K562 (cell line): ENCODE measurements around the gene CD55. TPM values are rescaled to one million over a fixed set of nuclear protein-coding genes. Genes with fewer than 3 reads are reported as not detected.

ENCODE experiments used
- ATAC-seq: fragments of 200-7000 bp; cut with Tn5 transposase; 3 replicates; pipeline ENCODE4 v1.9.1; 2020; ENCODE audit warnings: moderate library complexity
- BruUV-seq: library from RNA; stranded (reverse); fragments of 400-500 nt; replicated peaks from 2 replicates; lab custom pipeline; 2021; lab: Mats Ljungman, UMichigan
- CTCF ChIA-PET: fragments of 300-600 bp; formaldehyde crosslinking; extraction: SDS; loops from one replicate; lab custom pipeline; 2021; ENCODE audit warnings: low intra/inter-chr PET ratio; lab: Yijun Ruan, JAX
- POLR2A ChIA-PET: fragments of 300-600, 350-650 bp; sonication (Branson Sonifier 250); formaldehyde crosslinking; extraction: SDS; loops from one replicate; lab custom pipeline; 2021; ENCODE audit warnings: antibody characterized with exemption, inconsistent platforms; lab: Yijun Ruan, JAX
- DNase-seq, 4 experiments: peaks; one replicate each; pipeline versions ENCODE4 v3.0.0 to v3.0.0-alpha.2; 2011 to 2018; ENCODE audit warnings: low spot score in 3 of 4, mixed read lengths in 3 of 4; ENCODE audit errors: extremely low read depth in 1 of 4
- FAIRE-seq: peaks from 2 replicates; lab custom pipeline; 2011; peaks lifted over from hg19 to GRCh38; lab: Jason Lieb, UNC
- H2AFZ ChIP-seq: 2 replicates; pipeline ENCODE4 v1.6.0; 2011; ENCODE audit warnings: low read depth, low read length, control low read depth, inconsistent platforms
- H3K27ac ChIP-seq: fragments of 200-600 bp; 3 replicates; pipeline ENCODE4 v1.8.0; 2011; ENCODE audit warnings: low read depth, mild to moderate bottlenecking, control low read depth, inconsistent platforms, low read length, moderate library complexity, mixed read lengths; ENCODE audit errors: extremely low read depth
- H3K27me3 ChIP-seq, 2 experiments: fragments of 300-600 bp in 1 of 2; 2 replicates in 1 of 2; 3 replicates in 1 of 2; pipeline versions ENCODE4 v1.6.0 to v1.8.0; 2011; ENCODE audit warnings: inconsistent platforms in 2 of 2, low read length in 2 of 2, mild to moderate bottlenecking in 1 of 2, mixed read lengths in 1 of 2, moderate library complexity in 1 of 2; ENCODE audit not compliant: control insufficient read depth in 2 of 2, insufficient read depth in 2 of 2
- H3K36me3 ChIP-seq: fragments of 300-600 bp; 3 replicates; pipeline ENCODE4 v1.8.0; 2011; ENCODE audit warnings: mild to moderate bottlenecking, low read length, inconsistent platforms; ENCODE audit not compliant: control insufficient read depth, insufficient read depth
- H3K4me1 ChIP-seq, 2 experiments: fragments of 200-600 bp in 1 of 2; replicated peaks in 1 of 2; 2 replicates in 1 of 2; 3 replicates in 1 of 2; pipeline versions ENCODE4 v1.5.1 to v1.8.0; 2011; ENCODE audit warnings: inconsistent platforms in 2 of 2, low read length in 2 of 2, mild to moderate bottlenecking in 1 of 2, mixed read lengths in 1 of 2, moderate library complexity in 1 of 2; ENCODE audit not compliant: control insufficient read depth in 2 of 2, insufficient read depth in 2 of 2
- H3K4me2 ChIP-seq: 2 replicates; pipeline ENCODE4 v1.6.1; 2011; ENCODE audit warnings: low read length, control low read depth, inconsistent platforms, mixed read lengths; ENCODE audit not compliant: insufficient read depth
- H3K4me3 ChIP-seq: fragments of 200-600 bp; sonication (generic), shearing (Covaris generic); 2 replicates; pipeline ENCODE4 v1.5.1; 2016; ENCODE audit warnings: control low read depth, inconsistent platforms
- H3K79me2 ChIP-seq: fragments of 200-600 bp; 3 replicates; pipeline ENCODE4 v1.8.0; 2011; ENCODE audit warnings: low read length, inconsistent platforms; ENCODE audit not compliant: control insufficient read depth, insufficient read depth
- H3K9ac ChIP-seq, 2 experiments: 2 replicates each; pipeline versions ENCODE4 v1.6.0 to v1.6.1; 2011; ENCODE audit warnings: low read depth in 2 of 2, low read length in 2 of 2, control low read depth in 1 of 2, inconsistent platforms in 1 of 2, mild to moderate bottlenecking in 1 of 2, mixed read lengths in 1 of 2; ENCODE audit not compliant: insufficient read depth in 1 of 2
- H3K9me1 ChIP-seq: one replicate; pipeline ENCODE4 v1.6.0; 2011; ENCODE audit warnings: inconsistent platforms, mild to moderate bottlenecking, low read length, moderate library complexity; ENCODE audit not compliant: control insufficient read depth, insufficient read depth
- H3K9me3 ChIP-seq: replicated peaks from 2 replicates; pipeline ENCODE4 v1.5.1; 2011; ENCODE audit warnings: low read depth, low read length, inconsistent platforms; ENCODE audit not compliant: control insufficient read depth, insufficient read depth
- H4K20me1 ChIP-seq: replicated peaks from 2 replicates; pipeline ENCODE4 v1.6.1; 2011; ENCODE audit warnings: low read length, inconsistent platforms, mixed read lengths; ENCODE audit not compliant: control insufficient read depth, insufficient read depth
- GABPB2 ChIP-seq: fragments of 250-450 bp; sonication (Bioruptor Pico); conservative IDR thresholded peaks from 2 replicates; pipeline ENCODE4 v1.5.1; 2021; ENCODE audit warnings: mild to moderate bottlenecking
- MED1 ChIP-seq: sonication (generic); formaldehyde crosslinking; IDR thresholded peaks from 2 replicates; pipeline ENCODE4 v1.8.1; 2023; ENCODE audit warnings: missing genetic modification reagents, borderline replicate concordance
- PHF20 ChIP-seq: fragments of 450-650 bp; IDR thresholded peaks from 2 replicates; pipeline ENCODE4 v1.6.1; 2018; ENCODE audit not compliant: partially characterized antibody
- SLC30A9 ChIP-seq: fragments of 250-450 bp; sonication (Bioruptor Pico); IDR thresholded peaks from 2 replicates; pipeline ENCODE4 v1.8.0; 2022; ENCODE audit warnings: mild to moderate bottlenecking, moderate library complexity
- ZBTB33 ChIP-seq: sonication (generic); formaldehyde crosslinking; IDR thresholded peaks from 2 replicates; pipeline ENCODE4 v1.8.1; 2023; ENCODE audit warnings: mild to moderate bottlenecking, missing genetic modification reagents
- ZNF41 ChIP-seq: fragments of 250-450 bp; sonication (Bioruptor Pico); conservative IDR thresholded peaks from 2 replicates; pipeline ENCODE4 v1.4.0; 2020; ENCODE audit warnings: mild to moderate bottlenecking
- ZNF695 ChIP-seq: fragments of 450-650 bp; formaldehyde crosslinking; IDR thresholded peaks from 2 replicates; pipeline ENCODE4 v1.4.0; 2020; ENCODE audit warnings: mild to moderate bottlenecking, moderate library complexity
- in situ Hi-C: fragments of 300-500 bp; cut with MboI; formaldehyde crosslinking; loops from 4 replicates; pipeline ENCODE4 v1.15.0; 2018; ENCODE audit warnings: inconsistent platforms, mixed read lengths
- intact Hi-C: fragments of 100-400 bp; cut with micrococcal nuclease; formaldehyde crosslinking; loops from 2 replicates; pipeline ENCODE4 v1.14.2; 2022
- polyA plus RNA-seq, 8 experiments: library from polyadenylated mRNA; depleted of rRNA in 4 of 8; stranded (reverse) in 5 of 8; unstranded in 3 of 8; fragments of >200 nt; fragmentation: Nextera tagmentation in 2 of 8; fragmentation: Illumina TruSeq in 1 of 8; extraction: Ambion mirVana in 2 of 8; extraction: Trizol in 1 of 8; gene quantifications; 2 replicates each; pipeline versions ENCODE4 v1.2.1 to v1.2.3, GENCODE V29; 2011 to 2014; ENCODE audit warnings: inconsistent platforms in 1 of 8, missing spikeins in 1 of 8
- total RNA-seq, 7 experiments: library from RNA; depleted of rRNA in 6 of 7; stranded (reverse); fragments of >200 nt in 6 of 7; fragmentation: Illumina TruSeq in 2 of 7; extraction: Trizol in 2 of 7; gene quantifications; 2 replicates each; pipeline versions ENCODE4 v1.2.1 to v1.2.3, GENCODE V29; 2011 to 2021; ENCODE audit warnings: low replicate concordance in 1 of 7
- TF ChIP-seq, protein P1 (sequence below): fragments of 250-450 bp; sonication (Bioruptor Pico); IDR thresholded peaks from 2 replicates; pipeline ENCODE4 v1.5.0; 2020; ENCODE audit warnings: mild to moderate bottlenecking
- TF ChIP-seq, protein P2 (sequence below): fragments of 450-650 bp; conservative IDR thresholded peaks from 2 replicates; pipeline ENCODE4 v1.6.1; 2016; ENCODE audit warnings: missing genetic modification characterization, low read depth, mild to moderate bottlenecking, missing compliant biosample characterization, moderate library complexity
- TF ChIP-seq, protein P3 (sequence below): sonication (generic); formaldehyde crosslinking; IDR thresholded peaks from 2 replicates; pipeline ENCODE4 v1.8.0; 2022; ENCODE audit warnings: missing genetic modification reagents, mild to moderate bottlenecking, borderline replicate concordance
- TF ChIP-seq, protein P4 (sequence below): fragments of 450-650 bp; formaldehyde crosslinking; IDR thresholded peaks from 2 replicates; pipeline ENCODE4 v1.4.0; 2022; ENCODE audit warnings: mild to moderate bottlenecking, moderate library complexity
- TF ChIP-seq, protein P5 (sequence below): fragments of 450-650 bp; formaldehyde crosslinking; conservative IDR thresholded peaks from 2 replicates; pipeline ENCODE4 v1.4.0; 2022; ENCODE audit warnings: mild to moderate bottlenecking, missing genetic modification characterization

The CD55 gene
- total and polyA plus RNA-seq, 9 of the 15 experiments (the other 6 are each of a cell fraction or from before 2014, with no cell fraction given): 17.7 to 150 (median 97.0) TPM

- FAIRE-seq (no peak), DNase-seq (no peak), ATAC-seq (no peak)
- Histone ChIP-seq H2AFZ (no peak overlapping the region), H3K9me3 (no peaks in the 10 kb centered on the region), H3K27ac (no peak overlapping the region), H3K79me2 (peaks cover 66% of the 10 kb centered on the region), H3K27me3 (no peaks in the 10 kb centered on the region), H4K20me1 (no peaks in the 10 kb centered on the region), H3K9ac (no peak overlapping the region), H3K4me3 (no peak overlapping the region), H3K36me3 (peaks cover 85% of the 10 kb centered on the region), H3K4me2 (no peak overlapping the region), H3K9me1 (peaks cover 5% of the 10 kb centered on the region), H3K4me1 (no peaks in the 10 kb centered on the region)
- POLR2A ChIA-PET: interaction anchor here (1.0 to 1.1 kb wide), 2 partner anchors 9 to 55 kb away, joined by 3 read pairs; no protein-coding TSS in a partner anchor
- intact Hi-C loops: no loop called here
- CTCF ChIA-PET: no interaction called here
- BruUV-seq: no TSS peak
- in situ Hi-C loops: no loop called here
- TF ChIP-seq ZBTB33 (no peak), MED1 (CRISPR knock-in tag) (no peak), GABPB2 (CRISPR knock-in tag) (no peak), ZNF695 (CRISPR knock-in tag) (no peak), SLC30A9 (CRISPR knock-in tag) (no peak), ZNF41 (CRISPR knock-in tag) (no peak), PHF20 (no peak)
- TF ChIP-seq, protein P1, sequence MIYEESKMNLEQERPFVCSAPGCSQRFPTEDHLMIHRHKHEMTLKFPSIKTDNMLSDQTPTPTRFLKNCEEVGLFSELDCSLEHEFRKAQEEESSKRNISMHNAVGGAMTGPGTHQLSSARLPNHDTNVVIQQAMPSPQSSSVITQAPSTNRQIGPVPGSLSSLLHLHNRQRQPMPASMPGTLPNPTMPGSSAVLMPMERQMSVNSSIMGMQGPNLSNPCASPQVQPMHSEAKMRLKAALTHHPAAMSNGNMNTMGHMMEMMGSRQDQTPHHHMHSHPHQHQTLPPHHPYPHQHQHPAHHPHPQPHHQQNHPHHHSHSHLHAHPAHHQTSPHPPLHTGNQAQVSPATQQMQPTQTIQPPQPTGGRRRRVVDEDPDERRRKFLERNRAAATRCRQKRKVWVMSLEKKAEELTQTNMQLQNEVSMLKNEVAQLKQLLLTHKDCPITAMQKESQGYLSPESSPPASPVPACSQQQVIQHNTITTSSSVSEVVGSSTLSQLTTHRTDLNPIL (CRISPR knock-in tag): no peak
- TF ChIP-seq, protein P2, sequence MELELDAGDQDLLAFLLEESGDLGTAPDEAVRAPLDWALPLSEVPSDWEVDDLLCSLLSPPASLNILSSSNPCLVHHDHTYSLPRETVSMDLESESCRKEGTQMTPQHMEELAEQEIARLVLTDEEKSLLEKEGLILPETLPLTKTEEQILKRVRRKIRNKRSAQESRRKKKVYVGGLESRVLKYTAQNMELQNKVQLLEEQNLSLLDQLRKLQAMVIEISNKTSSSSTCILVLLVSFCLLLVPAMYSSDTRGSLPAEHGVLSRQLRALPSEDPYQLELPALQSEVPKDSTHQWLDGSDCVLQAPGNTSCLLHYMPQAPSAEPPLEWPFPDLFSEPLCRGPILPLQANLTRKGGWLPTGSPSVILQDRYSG (tag): no peak
- TF ChIP-seq, protein P3, sequence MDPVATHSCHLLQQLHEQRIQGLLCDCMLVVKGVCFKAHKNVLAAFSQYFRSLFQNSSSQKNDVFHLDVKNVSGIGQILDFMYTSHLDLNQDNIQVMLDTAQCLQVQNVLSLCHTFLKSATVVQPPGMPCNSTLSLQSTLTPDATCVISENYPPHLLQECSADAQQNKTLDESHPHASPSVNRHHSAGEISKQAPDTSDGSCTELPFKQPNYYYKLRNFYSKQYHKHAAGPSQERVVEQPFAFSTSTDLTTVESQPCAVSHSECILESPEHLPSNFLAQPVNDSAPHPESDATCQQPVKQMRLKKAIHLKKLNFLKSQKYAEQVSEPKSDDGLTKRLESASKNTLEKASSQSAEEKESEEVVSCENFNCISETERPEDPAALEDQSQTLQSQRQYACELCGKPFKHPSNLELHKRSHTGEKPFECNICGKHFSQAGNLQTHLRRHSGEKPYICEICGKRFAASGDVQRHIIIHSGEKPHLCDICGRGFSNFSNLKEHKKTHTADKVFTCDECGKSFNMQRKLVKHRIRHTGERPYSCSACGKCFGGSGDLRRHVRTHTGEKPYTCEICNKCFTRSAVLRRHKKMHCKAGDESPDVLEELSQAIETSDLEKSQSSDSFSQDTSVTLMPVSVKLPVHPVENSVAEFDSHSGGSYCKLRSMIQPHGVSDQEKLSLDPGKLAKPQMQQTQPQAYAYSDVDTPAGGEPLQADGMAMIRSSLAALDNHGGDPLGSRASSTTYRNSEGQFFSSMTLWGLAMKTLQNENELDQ: no peak
- TF ChIP-seq, protein P4, sequence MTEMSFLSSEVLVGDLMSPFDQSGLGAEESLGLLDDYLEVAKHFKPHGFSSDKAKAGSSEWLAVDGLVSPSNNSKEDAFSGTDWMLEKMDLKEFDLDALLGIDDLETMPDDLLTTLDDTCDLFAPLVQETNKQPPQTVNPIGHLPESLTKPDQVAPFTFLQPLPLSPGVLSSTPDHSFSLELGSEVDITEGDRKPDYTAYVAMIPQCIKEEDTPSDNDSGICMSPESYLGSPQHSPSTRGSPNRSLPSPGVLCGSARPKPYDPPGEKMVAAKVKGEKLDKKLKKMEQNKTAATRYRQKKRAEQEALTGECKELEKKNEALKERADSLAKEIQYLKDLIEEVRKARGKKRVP: no peak
- TF ChIP-seq, protein P5, sequence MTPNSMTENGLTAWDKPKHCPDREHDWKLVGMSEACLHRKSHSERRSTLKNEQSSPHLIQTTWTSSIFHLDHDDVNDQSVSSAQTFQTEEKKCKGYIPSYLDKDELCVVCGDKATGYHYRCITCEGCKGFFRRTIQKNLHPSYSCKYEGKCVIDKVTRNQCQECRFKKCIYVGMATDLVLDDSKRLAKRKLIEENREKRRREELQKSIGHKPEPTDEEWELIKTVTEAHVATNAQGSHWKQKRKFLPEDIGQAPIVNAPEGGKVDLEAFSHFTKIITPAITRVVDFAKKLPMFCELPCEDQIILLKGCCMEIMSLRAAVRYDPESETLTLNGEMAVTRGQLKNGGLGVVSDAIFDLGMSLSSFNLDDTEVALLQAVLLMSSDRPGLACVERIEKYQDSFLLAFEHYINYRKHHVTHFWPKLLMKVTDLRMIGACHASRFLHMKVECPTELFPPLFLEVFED (CRISPR knock-in tag): no peak
Observed at GRCh38 chr1:207343675-207344074, 22.2 kb downstream of the CD55 start.
